ENCODE results near the gene INSIG1. TPM values are rescaled to one million over a fixed set of nuclear protein-coding genes. Genes with fewer than 3 reads are reported as not detected.

INSIG1 gene
- total RNA-seq, 1 experiment from 2014 or later: 54.7 TPM

- TF ChIP-seq, protein P1, sequence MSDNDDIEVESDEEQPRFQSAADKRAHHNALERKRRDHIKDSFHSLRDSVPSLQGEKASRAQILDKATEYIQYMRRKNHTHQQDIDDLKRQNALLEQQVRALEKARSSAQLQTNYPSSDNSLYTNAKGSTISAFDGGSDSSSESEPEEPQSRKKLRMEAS (IDR thresholded peaks at IDR 0.05): 0 out of 2 replicates have a peak, but pooled peaks have one; percentile 43
- TF ChIP-seq CBX3 (IDR thresholded peaks at IDR 0.05; ENCODE audit: low read depth): no peak
- TF ChIP-seq EZH2 (IDR thresholded peaks at IDR 0.05): no peak
These were observed 47.1 kb downstream of the INSIG1 start (continued) for GRCh38 chr7:155344618-155345433.

- ChIA-PET CTCF (interaction anchor here (0.7 to 1.4 kb wide), 9 partner anchors 11 to 418 kb away, joined by 3 to 15 read pairs (median 5); no protein-coding TSS in a partner anchor), POLR2A (interaction anchor here (0.7 kb wide), 1 partner anchor 355 kb away, joined by 4 read pairs; no protein-coding TSS in a partner anchor), RAD21 (ENCODE audit: low non-redundant PET in 1 of 2, low total read pairs in 2 of 2, uncharacterized antibody in 2 of 2, unreplicated experiment in 2 of 2) (interaction anchor here (0.6 to 1.0 kb wide), 4 partner anchors 110 to 418 kb away, joined by 3 to 4 read pairs (median 3); no protein-coding TSS in a partner anchor)
- Histone ChIP-seq H3K4me1 (ENCODE audit: control insufficient read depth in 1 of 2, insufficient read depth in 2 of 2, low read length in 2 of 2) (peaks cover 8 to 10% of the 10 kb centered on the region in 2 experiments; a peak in 3 of 4 replicates), H3K4me3 (replicated peaks in 1 of 2; ENCODE audit: low read depth in 1 of 2, low read length in 2 of 2) (peak overlapping the region in 1 of 2 experiments; percentile 44; a peak in 1 of 4 replicates), H3K27ac (ENCODE audit: low read depth, low read length) (no peak overlapping the region), H3K9me3 (ENCODE audit: control insufficient read depth in 1 of 2, insufficient read depth in 1 of 2, low read depth in 1 of 2, low read length in 2 of 2) (no peaks in the 10 kb centered on the region), H3K27me3 (ENCODE audit: insufficient read depth, low read length) (no peaks in the 10 kb centered on the region), H3K4me2 (ENCODE audit: low read length) (peak overlapping the region; percentile 65), H2AFZ (ENCODE audit: low read depth, low read length, poor library complexity, severe bottlenecking) (peak overlapping the region; percentile 90), H3K9me2 (ENCODE audit: insufficient read depth) (no peaks in the 10 kb centered on the region), H4K20me1 (ENCODE audit: insufficient read depth) (no peaks in the 10 kb centered on the region), H3K79me2 (ENCODE audit: insufficient read depth, low read length) (no peaks in the 10 kb centered on the region), H3K36me3 (ENCODE audit: control insufficient read depth in 1 of 2, insufficient read depth in 2 of 2, low read length in 2 of 2) (no peaks in the 10 kb centered on the region), H3K9ac (ENCODE audit: low read length) (no peak overlapping the region)
- DNase-seq (ENCODE audit: low read depth, low spot score) (no peak), ATAC-seq (no peak; the same call in 1 of the 2 replicates)
- intact Hi-C loops (cut with micrococcal nuclease): loop anchor here (1.0 to 10.0 kb wide), 3 partner anchors 155 to 418 kb away; partner anchors contain the start of gene PAXIP1
- TF ChIP-seq ELF1 (IDR thresholded peaks at IDR 0.05; ENCODE audit: borderline replicate concordance, low read depth) (no peak), POLR2A (IDR thresholded peaks at IDR 0.05; ENCODE audit: borderline replicate concordance, extremely low read depth, insufficient read depth, insufficient read length) (no peak), EZH2 (IDR thresholded peaks at IDR 0.05) (no peak), ZFX (IDR thresholded peaks at IDR 0.05) (no peak), RAD21 (IDR thresholded peaks at IDR 0.05; ENCODE audit: low read depth) (no peak), POLR2AphosphoS5 (IDR thresholded peaks at IDR 0.05; ENCODE audit: low read depth, low read length) (no peak), CBX3 (IDR thresholded peaks at IDR 0.05; ENCODE audit: low read depth) (no peak), EGR1 (IDR thresholded peaks at IDR 0.05; ENCODE audit: low read depth) (no peak), YY1 (IDR thresholded peaks at IDR 0.05; ENCODE audit: extremely low read depth, insufficient replicate concordance, low read depth, low read length) (no peak), EZH2phosphoT487 (IDR thresholded peaks at IDR 0.05; ENCODE audit: borderline replicate concordance) (no peak), CEBPB (IDR thresholded peaks at IDR 0.05; ENCODE audit: low read depth) (no peak)
- BruUV-seq (replicated peaks): no TSS peak
These were observed 47.8 kb downstream of the INSIG1 start for GRCh38 chr7:155345490-155345889.

Data from HCT116 (cell line).